IMR-90 (cell line): Measurements from ENCODE around the gene LTBP1. TPM values are rescaled to one million over a fixed set of nuclear protein-coding genes. Genes with fewer than 3 reads are reported as not detected.

Source experiments
- ATAC-seq: fragments of 200-7000 bp; cut with Tn5 transposase; 2 replicates; pipeline ENCODE4 v1.9.1; 2020; ENCODE audit warnings: low read depth, mild to moderate bottlenecking, moderate library complexity
- BruUV-seq: library from RNA; stranded (reverse); fragments of 400-500 nt; replicated peaks from 2 replicates; lab custom pipeline; 2021; lab: Mats Ljungman, UMichigan
- CTCF ChIA-PET: fragments of 300-600 bp; formaldehyde crosslinking; extraction: SDS; loops from one replicate; lab custom pipeline; 2021; ENCODE audit warnings: antibody characterized with exemption; lab: Yijun Ruan, JAX
- POLR2A ChIA-PET: fragments of 300-600 bp; sonication (Branson Sonifier 250); formaldehyde crosslinking; loops from one replicate; lab custom pipeline; 2022; ENCODE audit warnings: antibody characterized with exemption; ENCODE audit not compliant: unreplicated experiment; lab: Charles Lee
- DNase-seq: peaks from one replicate; pipeline ENCODE4 v3.0.0; 2013
- H2AFZ ChIP-seq: replicated peaks from 2 replicates; pipeline ENCODE3; 2013; ENCODE audit warnings: low read length, mild to moderate bottlenecking; ENCODE audit not compliant: poor library complexity
- H2AK5ac ChIP-seq: 2 replicates; pipeline ENCODE4 v1.6.1; 2013; ENCODE audit warnings: low read depth, low read length, inconsistent platforms
- H2AK9ac ChIP-seq: replicated peaks from 2 replicates; pipeline ENCODE3; 2013; ENCODE audit warnings: mild to moderate bottlenecking, low read depth, low read length, moderate library complexity; ENCODE audit not compliant: poor library complexity
- H2BK120ac ChIP-seq: 2 replicates; pipeline ENCODE4 v1.6.1; 2013; ENCODE audit warnings: low read depth, low read length, inconsistent platforms
- H2BK15ac ChIP-seq: 3 replicates; pipeline ENCODE4 v1.6.1; 2013; ENCODE audit warnings: low read depth, low read length, inconsistent platforms
- H2BK20ac ChIP-seq: 2 replicates; pipeline ENCODE4 v1.6.1; 2013; ENCODE audit warnings: low read depth, mild to moderate bottlenecking, inconsistent platforms, low read length, moderate library complexity
- H2BK5ac ChIP-seq: 2 replicates; pipeline ENCODE4 v1.6.1; 2013; ENCODE audit warnings: mild to moderate bottlenecking, low read depth, low read length, inconsistent platforms; ENCODE audit not compliant: poor library complexity, severe bottlenecking
- H3K14ac ChIP-seq: replicated peaks from 2 replicates; pipeline ENCODE4 v1.6.1; 2013; ENCODE audit warnings: low read depth, low read length, inconsistent platforms
- H3K18ac ChIP-seq: 2 replicates; pipeline ENCODE4 v1.6.1; 2013; ENCODE audit warnings: low read depth, low read length, control low read depth
- H3K23ac ChIP-seq: 2 replicates; pipeline ENCODE4 v1.6.1; 2013; ENCODE audit warnings: low read depth, low read length, inconsistent platforms
- H3K27ac ChIP-seq: 2 replicates; pipeline ENCODE4 v1.5.1; 2013; ENCODE audit warnings: mild to moderate bottlenecking, control low read depth, low read length; ENCODE audit not compliant: insufficient read depth
- H3K27me3 ChIP-seq: 2 replicates; pipeline ENCODE4 v1.6.1; 2013; ENCODE audit warnings: low read length; ENCODE audit not compliant: control insufficient read depth, insufficient read depth
- H3K36me3 ChIP-seq: 2 replicates; pipeline ENCODE4 v1.6.1; 2013; ENCODE audit warnings: low read length, mixed read lengths; ENCODE audit not compliant: control insufficient read depth, insufficient read depth
- H3K4ac ChIP-seq: 2 replicates; pipeline ENCODE4 v1.6.1; 2013; ENCODE audit warnings: low read depth, low read length, inconsistent platforms
- H3K4me1 ChIP-seq: 2 replicates; pipeline ENCODE4 v1.6.1; 2013; ENCODE audit warnings: low read length, mixed read lengths; ENCODE audit not compliant: control insufficient read depth, insufficient read depth
- H3K4me2 ChIP-seq: 2 replicates; pipeline ENCODE4 v1.6.1; 2013; ENCODE audit warnings: low read depth, mild to moderate bottlenecking, control low read depth, low read length, moderate library complexity
- H3K4me3 ChIP-seq: 2 replicates; pipeline ENCODE4 v1.5.1; 2013; ENCODE audit warnings: low read depth, mild to moderate bottlenecking, control low read depth, low read length, moderate library complexity; ENCODE audit not compliant: insufficient read depth
- H3K56ac ChIP-seq: 2 replicates; pipeline ENCODE4 v1.6.1; 2013; ENCODE audit warnings: low read length, inconsistent platforms; ENCODE audit not compliant: insufficient read depth; ENCODE audit errors: extremely low read depth
- H3K79me1 ChIP-seq, 2 experiments: 2 replicates each; pipeline ENCODE4 v1.6.1; 2013; ENCODE audit warnings: low read length in 2 of 2, inconsistent platforms in 1 of 2, low read depth in 1 of 2
- H3K9ac ChIP-seq: 2 replicates; pipeline ENCODE4 v1.6.1; 2013; ENCODE audit warnings: low read depth, low read length, control low read depth
- H3K9me1 ChIP-seq: 2 replicates; pipeline ENCODE4 v1.6.1; 2013; ENCODE audit warnings: low read length, inconsistent platforms; ENCODE audit not compliant: insufficient read depth
- H3K9me3 ChIP-seq: 2 replicates; pipeline ENCODE4 v1.6.1; 2013; ENCODE audit warnings: low read length; ENCODE audit not compliant: control insufficient read depth, insufficient read depth
- H4K20me1 ChIP-seq: 2 replicates; pipeline ENCODE4 v1.6.1; 2013; ENCODE audit warnings: low read length, inconsistent platforms; ENCODE audit not compliant: insufficient read depth
- H4K5ac ChIP-seq: 2 replicates; pipeline ENCODE4 v1.6.1; 2013; ENCODE audit warnings: mild to moderate bottlenecking, low read depth, low read length, control low read depth
- H4K8ac ChIP-seq, 2 experiments: 2 replicates each; pipeline ENCODE4 v1.6.1; 2013; ENCODE audit warnings: low read depth in 2 of 2, low read length in 2 of 2, control low read depth in 1 of 2, inconsistent platforms in 1 of 2
- H4K91ac ChIP-seq: 2 replicates; pipeline ENCODE4 v1.6.1; 2013; ENCODE audit warnings: low read depth, low read length, inconsistent platforms; ENCODE audit not compliant: insufficient read depth
- BHLHE40 ChIP-seq: fragments of 150-350 bp; IDR thresholded peaks from 2 replicates; pipeline ENCODE4 v1.6.1; 2016; ENCODE audit warnings: mild to moderate bottlenecking, low read depth, low read length
- CHD1 ChIP-seq: IDR thresholded peaks from 2 replicates; pipeline ENCODE4 v1.6.1; 2012; ENCODE audit warnings: low read depth, low read length, improper control_type of control experiment
- CTCF ChIP-seq: conservative IDR thresholded peaks from 2 replicates; pipeline ENCODE4 v1.5.1; 2012; ENCODE audit warnings: mild to moderate bottlenecking, low read depth, low read length, improper control_type of control experiment
- ELK1 ChIP-seq: fragments of 150-350 bp; IDR thresholded peaks from 2 replicates; pipeline ENCODE4 v1.6.1; 2016; ENCODE audit warnings: low read depth, mild to moderate bottlenecking, low read length, moderate library complexity, borderline replicate concordance
- MAFK ChIP-seq: IDR thresholded peaks from 2 replicates; pipeline ENCODE4 v1.6.1; 2012; ENCODE audit warnings: low read depth, low read length, improper control_type of control experiment
- MAZ ChIP-seq: IDR thresholded peaks from 2 replicates; pipeline ENCODE4 v1.6.1; 2012; ENCODE audit warnings: low read depth, mild to moderate bottlenecking, low read length, improper control_type of control experiment, moderate library complexity, borderline replicate concordance
- MXI1 ChIP-seq: IDR thresholded peaks from 2 replicates; pipeline ENCODE4 v1.6.1; 2012; ENCODE audit warnings: low read depth, mild to moderate bottlenecking, low read length, moderate library complexity, borderline replicate concordance
- NFE2L2 ChIP-seq: fragments of 150-350 bp; IDR thresholded peaks from 2 replicates; pipeline ENCODE4 v1.6.1; 2016; ENCODE audit warnings: low read depth, mild to moderate bottlenecking, low read length
- POLR2A ChIP-seq: IDR thresholded peaks from 2 replicates; pipeline ENCODE4 v1.6.1; 2012; ENCODE audit warnings: mild to moderate bottlenecking, low read depth, low read length
- RAD21 ChIP-seq: IDR thresholded peaks from 2 replicates; pipeline ENCODE4 v1.6.1; 2012; ENCODE audit warnings: low read length, improper control_type of control experiment
- RCOR1 ChIP-seq: IDR thresholded peaks from 2 replicates; pipeline ENCODE4 v1.6.1; 2012; ENCODE audit warnings: mild to moderate bottlenecking, low read length, improper control_type of control experiment; ENCODE audit not compliant: insufficient replicate concordance
- RFX5 ChIP-seq: IDR thresholded peaks from 2 replicates; pipeline ENCODE4 v1.8.0; 2012; ENCODE audit warnings: low read depth, mild to moderate bottlenecking, low read length, moderate library complexity
- SMC3 ChIP-seq: fragments of 150-350 bp; IDR thresholded peaks from 2 replicates; pipeline ENCODE4 v1.6.1; 2016; ENCODE audit warnings: low read depth, mild to moderate bottlenecking, antibody characterized with exemption, low read length, moderate library complexity
- WGBS, 2 experiments: methylation state at CpG; one replicate each; pipeline versions ENCODE4 v1.1.5 to v1.1.7; 2013; ENCODE audit warnings: missing lambda C conversion rate in 2 of 2; ENCODE audit not compliant: insufficient read length in 1 of 2; ENCODE audit errors: extremely low coverage in 2 of 2; 5-methylcytosine and 5-hydroxymethylcytosine counted together
- dilution Hi-C: fragments of 300-500 bp; cut with HindIII; formaldehyde crosslinking; loops from one replicate; pipeline ENCODE4 v1.14.3; 2018; ENCODE audit warnings: low sequenced_read_pairs; ENCODE audit not compliant: unreplicated experiment
- in situ Hi-C: fragments of 300-500 bp; cut with MboI; formaldehyde crosslinking; loops from 3 replicates; pipeline ENCODE4 v1.14.3; 2019; ENCODE audit warnings: low sequenced_read_pairs, inconsistent platforms, mixed read lengths
- intact Hi-C: fragments of 100-400 bp; cut with micrococcal nuclease; formaldehyde crosslinking; loops from 2 replicates; pipeline ENCODE4 v1.10.0; 2022
- polyA plus RNA-seq, 3 experiments: library from polyadenylated mRNA; depleted of rRNA; stranded (reverse); fragments of >200 nt; gene quantifications; 2 replicates each; pipeline ENCODE4 v1.2.3, GENCODE V29; 2012; ENCODE audit warnings: low replicate concordance in 1 of 3
- total RNA-seq: library from RNA; depleted of rRNA; stranded (reverse); fragments of >200 nt; gene quantifications from 2 replicates; pipeline ENCODE4 v1.2.3, GENCODE V29; 2012

Gene LTBP1
- total and polyA plus RNA-seq, 2 of the 4 experiments (the other 2 are of a cell fraction), result 235 to 326 TPM

- H2AK9ac ChIP-seq, result no peak overlapping the region
- CTCF ChIA-PET, result no interaction called here
Observed at GRCh38 chr2:32904751-32905150, 42.0 kb upstream of the LTBP1 start.

More at GRCh38 chr2:32904751-32905150, 42.0 kb upstream of the LTBP1 start:
- H3K27ac ChIP-seq, result no peak overlapping the region
- H3K56ac ChIP-seq, result no peak overlapping the region
- no peak overlapping the region for H4K5ac ChIP-seq
- no peaks in the 10 kb centered on the region for H3K36me3 ChIP-seq
- H3K23ac ChIP-seq, result no peak overlapping the region
- no peak overlapping the region for H3K4me2 ChIP-seq
- no CpG with 5 or more reads among the region's 3 CpGs for WGBS, 2 experiments
- no peak overlapping the region for H4K8ac ChIP-seq
- H4K20me1 ChIP-seq, result no peaks in the 10 kb centered on the region
- 0 out of 2 replicates have a peak, but pooled peaks cover 4% of the 10 kb centered on the region for H3K9me1 ChIP-seq
- H2BK120ac ChIP-seq, result no peak overlapping the region
- no peaks in the 10 kb centered on the region for H3K79me1 ChIP-seq
- no peak overlapping the region for H2BK20ac ChIP-seq
- no peak overlapping the region for H3K9ac ChIP-seq
- dilution Hi-C loops, result no loop called here
- peak overlapping the region; percentile 48 for H2AFZ ChIP-seq
- TF ChIP-seq MAFK (no peak), ELK1 (no peak), NFE2L2 (no peak), CTCF (no peak), MXI1 (no peak), RCOR1 (no peak), MAZ (no peak), RFX5 (no peak), CHD1 (no peak), RAD21 (no peak), BHLHE40 (no peak), SMC3 (no peak), POLR2A (no peak)
- H3K4ac ChIP-seq, result no peak overlapping the region
- no peak for ATAC-seq
- H3K14ac ChIP-seq, result no peak overlapping the region
- DNase-seq, result no peak
- H3K9me3 ChIP-seq, result no peaks in the 10 kb centered on the region; the same call in 1 of the 2 replicates
- H3K4me3 ChIP-seq, result no peak overlapping the region
- BruUV-seq, result no TSS peak
- H2BK15ac ChIP-seq, result no peak overlapping the region
- intact Hi-C loops, result no loop called here
- H3K27me3 ChIP-seq, result peaks cover 14% of the 10 kb centered on the region
- no peak overlapping the region for H2BK5ac ChIP-seq
- POLR2A ChIA-PET, result no interaction called here
- no peak overlapping the region for H3K18ac ChIP-seq
- in situ Hi-C loops, result no loop called here
- H2AK5ac ChIP-seq, result no peak overlapping the region
- H4K91ac ChIP-seq, result no peak overlapping the region
- peaks cover 2% of the 10 kb centered on the region; the same call in 1 of the 2 replicates for H3K4me1 ChIP-seq
